Endothelial cell of umbilical vein (primary cell): ENCODE results near the gene GPR153.

Experiments used
- CTCF ChIP-seq, 2 donors: IDR thresholded peaks; 1 replicate in 1 of 2; 2 replicates in 1 of 2; pipeline ENCODE4 v1.5.1; 2011; ENCODE audit warnings: low read length in 2 of 2, mild to moderate bottlenecking in 2 of 2, moderate library complexity in 2 of 2, control low read depth in 1 of 2, inconsistent platforms in 1 of 2, low read depth in 1 of 2; ENCODE audit not compliant: insufficient read depth in 1 of 2; ENCODE audit errors: extremely low read depth in 1 of 2
- POLR2AphosphoS5 ChIP-seq: IDR thresholded peaks from 2 replicates; pipeline ENCODE4 v1.6.1; 2012; ENCODE audit warnings: low read depth, mild to moderate bottlenecking, control low read depth, low read length, moderate library complexity; ENCODE audit not compliant: insufficient read depth

- TF ChIP-seq CTCF (IDR thresholded peaks at IDR 0.05; ENCODE audit: extremely low read depth in 1 of 2, insufficient read depth in 1 of 2, low read depth in 1 of 2, low read length in 2 of 2) (no peak), POLR2AphosphoS5 (no peak)
These were observed 19.6 kb downstream of the GPR153 start for GRCh38 chr1:6241107-6241886.
